A673 (cell line): ENCODE measurements around the gene CDH15.

Experiments
- EZH2 ChIP-seq: fragments of 200-600 bp; sonication (generic); IDR thresholded peaks from 2 replicates; pipeline ENCODE4 v1.6.1; 2017; ENCODE audit warnings: borderline replicate concordance, low read depth, mild to moderate bottlenecking, mixed read lengths, antibody characterized with exemption, low read length; ENCODE audit not compliant: poor library complexity, severe bottlenecking
- TF ChIP-seq, protein P1 (sequence below): fragments of 300-800, 200-600 bp; sonication (generic); conservative IDR thresholded peaks from 2 replicates; pipeline ENCODE4 v1.5.1; 2017; ENCODE audit warnings: low read depth, mild to moderate bottlenecking, antibody characterized with exemption, low read length, moderate library complexity, mixed read lengths

- TF ChIP-seq EZH2, result no peak
- TF ChIP-seq, protein P1, sequence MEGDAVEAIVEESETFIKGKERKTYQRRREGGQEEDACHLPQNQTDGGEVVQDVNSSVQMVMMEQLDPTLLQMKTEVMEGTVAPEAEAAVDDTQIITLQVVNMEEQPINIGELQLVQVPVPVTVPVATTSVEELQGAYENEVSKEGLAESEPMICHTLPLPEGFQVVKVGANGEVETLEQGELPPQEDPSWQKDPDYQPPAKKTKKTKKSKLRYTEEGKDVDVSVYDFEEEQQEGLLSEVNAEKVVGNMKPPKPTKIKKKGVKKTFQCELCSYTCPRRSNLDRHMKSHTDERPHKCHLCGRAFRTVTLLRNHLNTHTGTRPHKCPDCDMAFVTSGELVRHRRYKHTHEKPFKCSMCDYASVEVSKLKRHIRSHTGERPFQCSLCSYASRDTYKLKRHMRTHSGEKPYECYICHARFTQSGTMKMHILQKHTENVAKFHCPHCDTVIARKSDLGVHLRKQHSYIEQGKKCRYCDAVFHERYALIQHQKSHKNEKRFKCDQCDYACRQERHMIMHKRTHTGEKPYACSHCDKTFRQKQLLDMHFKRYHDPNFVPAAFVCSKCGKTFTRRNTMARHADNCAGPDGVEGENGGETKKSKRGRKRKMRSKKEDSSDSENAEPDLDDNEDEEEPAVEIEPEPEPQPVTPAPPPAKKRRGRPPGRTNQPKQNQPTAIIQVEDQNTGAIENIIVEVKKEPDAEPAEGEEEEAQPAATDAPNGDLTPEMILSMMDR, result no peak
These were observed 26.3 kb downstream of the CDH15 start for GRCh38 chr16:89197633-89198416.
